K562 (cell line): Measurements from ENCODE around the gene TMEM154.

ENCODE experiments used
- MEF2A ChIP-seq: IDR thresholded peaks from 2 replicates; pipeline ENCODE4 v1.6.1; 2011; ENCODE audit warnings: low read depth, mild to moderate bottlenecking, low read length, moderate library complexity; ENCODE audit not compliant: control insufficient read depth
- ZNF830 ChIP-seq: fragments of 250-450 bp; sonication (Bioruptor Pico); IDR thresholded peaks from 2 replicates; pipeline ENCODE4 v1.5.0; 2021; ENCODE audit warnings: mild to moderate bottlenecking

DNA sequence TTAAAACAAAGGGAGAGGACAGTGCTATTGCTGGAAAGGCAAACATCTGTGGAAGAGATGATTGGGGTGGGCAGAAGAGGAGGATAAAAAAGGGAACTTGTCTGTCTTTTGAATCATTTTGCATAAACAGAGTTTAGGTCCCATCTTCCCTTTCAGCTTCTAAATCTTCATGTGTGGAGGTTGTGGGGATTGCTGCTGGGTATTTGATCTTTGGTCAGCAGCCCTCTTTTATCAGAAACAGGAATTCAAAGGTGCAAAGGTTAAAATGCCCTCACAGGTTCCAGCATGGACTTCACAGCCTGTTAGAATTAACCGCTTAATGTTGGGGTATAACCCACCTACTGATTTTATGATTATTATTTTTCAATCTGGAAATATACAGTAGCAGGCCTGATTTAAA lies 39.5 kb upstream of the TMEM154 start:
- TF ChIP-seq MEF2A (no peak), ZNF830 (CRISPR knock-in tag) (no peak)
